Activated CD4-positive, alpha-beta T cell treated with anti-CD3 and anti-CD28 coated beads, Interleukin-2, amount 10 ng/mL, durations not matched to agents 24 days and 14 days (primary cell): ENCODE results near the gene JOSD2. TPM values are rescaled to one million over a fixed set of nuclear protein-coding genes. Genes with fewer than 3 reads are reported as not detected.
A peak's percentile ranks its signal among the peaks of the same experiment; 100 is the strongest.

Source experiments
- DNase-seq: peaks from one replicate; pipeline ENCODE4 v3.0.0; 2022
- H3K27ac Mint-ChIP-seq: one replicate; pipeline ENCODE4 v1.8.0; 2022; ENCODE audit warnings: mild to moderate bottlenecking, mixed read lengths
- H3K27me3 Mint-ChIP-seq: one replicate; pipeline ENCODE4 v1.8.0; 2022; ENCODE audit warnings: mixed read lengths
- H3K36me3 Mint-ChIP-seq: one replicate; pipeline ENCODE4 v1.8.0; 2022; ENCODE audit warnings: low read depth, mild to moderate bottlenecking, mixed read lengths
- H3K4me1 Mint-ChIP-seq: one replicate; pipeline ENCODE4 v1.8.0; 2021; ENCODE audit warnings: mixed read lengths
- H3K4me3 Mint-ChIP-seq: one replicate; pipeline ENCODE4 v1.8.0; 2022; ENCODE audit warnings: mild to moderate bottlenecking, moderate library complexity, mixed read lengths
- H3K9me3 Mint-ChIP-seq: one replicate; pipeline ENCODE4 v1.8.0; 2021; ENCODE audit warnings: mixed read lengths
- intact Hi-C: fragments of 100-400 bp; cut with micrococcal nuclease; formaldehyde crosslinking; loops from one replicate; pipeline ENCODE4 v1.15.1; 2023
- total RNA-seq: library from RNA; stranded (reverse); gene quantifications from 2 replicates; pipeline ENCODE4 v1.2.3, GENCODE V29; 2022

Gene JOSD2
- total RNA-seq, 1 donor from 2014 or later = 41.7 TPM

DNA sequence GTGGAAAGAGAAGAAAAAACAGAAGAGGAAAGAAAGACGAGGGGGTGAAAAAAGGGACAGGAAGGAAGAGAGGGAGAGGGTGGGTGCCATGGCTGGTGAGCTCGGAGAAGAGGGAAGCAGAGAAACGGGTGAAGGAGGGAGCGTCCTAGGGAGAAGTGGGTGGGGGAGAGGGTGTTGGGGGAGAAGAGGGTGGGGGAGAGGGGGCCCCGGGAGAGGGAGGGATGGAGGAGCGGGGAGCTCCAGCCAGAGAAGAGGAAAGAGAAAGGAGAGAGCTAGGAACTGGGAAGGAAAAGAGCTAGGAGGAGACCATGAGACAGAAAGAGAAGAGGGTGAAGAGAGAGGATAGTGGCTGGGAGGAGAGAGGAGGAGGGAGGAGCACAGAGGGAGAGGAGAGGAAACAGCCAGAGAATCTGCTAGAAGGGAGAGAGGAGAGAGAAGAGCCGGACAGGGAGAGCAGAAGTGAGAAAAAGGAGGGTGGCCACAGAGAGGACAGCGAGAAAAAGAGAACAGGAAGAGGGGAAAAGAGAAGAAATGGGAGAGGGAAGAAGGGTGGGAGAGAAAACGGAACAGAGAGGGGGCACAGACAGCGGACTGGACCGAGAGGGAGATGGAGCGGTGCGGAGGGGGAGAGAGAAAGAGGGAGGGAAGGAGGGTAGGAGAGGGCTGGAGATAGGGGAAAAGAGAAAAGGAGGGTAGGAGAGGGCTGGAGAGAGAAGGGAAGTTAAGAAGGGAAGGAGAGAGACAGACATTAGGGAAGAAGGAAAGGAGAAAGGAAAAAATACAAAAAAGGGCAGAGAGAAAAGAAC is 22.4 kb downstream of the JOSD2 start:
- Mint-ChIP-seq H3K4me1 (peaks cover 17% of the 10 kb centered on the region), H3K36me3 (peaks cover 25% of the 10 kb centered on the region), H3K9me3 (no peaks in the 10 kb centered on the region), H3K27me3 (peaks cover 10% of the 10 kb centered on the region), H3K27ac (peak overlapping the region; percentile 27), H3K4me3 (no peak overlapping the region)
- intact Hi-C loops = no loop called here
- no peak for DNase-seq

- peak; percentile 83 for DNase-seq
- peaks cover 35% of the 10 kb centered on the region for H3K36me3 Mint-ChIP-seq
- no peaks in the 10 kb centered on the region for H3K9me3 Mint-ChIP-seq
- peaks cover 14% of the 10 kb centered on the region for H3K4me1 Mint-ChIP-seq
- intact Hi-C loops = no loop called here
- H3K27me3 Mint-ChIP-seq = peaks cover 6% of the 10 kb centered on the region
- no peak overlapping the region for H3K27ac Mint-ChIP-seq
- H3K4me3 Mint-ChIP-seq = no peak overlapping the region
These were observed 24.0 kb downstream of the JOSD2 start for GRCh38 chr19:50486823-50487515.

GRCh38 chr19:50485284-50485955 is 25.6 kb downstream of the JOSD2 start:
- H3K9me3 Mint-ChIP-seq = no peaks in the 10 kb centered on the region
- H3K27ac Mint-ChIP-seq = no peak overlapping the region
- peaks cover 6% of the 10 kb centered on the region for H3K4me1 Mint-ChIP-seq
- no peaks in the 10 kb centered on the region for H3K27me3 Mint-ChIP-seq
- intact Hi-C loops = no loop called here
- no peak overlapping the region for H3K4me3 Mint-ChIP-seq
- DNase-seq = no peak
- H3K36me3 Mint-ChIP-seq = peaks cover 40% of the 10 kb centered on the region

DNA sequence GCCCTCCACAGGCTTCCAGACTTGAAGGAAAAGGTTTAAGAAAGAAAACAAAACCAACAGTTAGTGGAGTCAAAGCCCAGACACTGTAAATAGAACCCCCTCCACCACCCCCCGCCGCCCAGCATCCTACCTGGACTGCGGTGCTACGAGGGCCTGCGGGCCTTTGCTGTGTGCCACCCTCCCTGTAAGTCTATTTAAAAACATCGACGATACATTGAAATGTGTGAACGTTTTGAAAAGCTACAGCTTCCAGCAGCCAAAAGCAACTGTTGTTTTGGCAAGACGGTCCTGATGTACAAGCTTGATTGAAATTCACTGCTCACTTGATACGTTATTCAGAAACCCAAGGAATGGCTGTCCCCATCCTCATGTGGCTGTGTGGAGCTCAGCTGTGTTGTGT is 28.1 kb downstream of the JOSD2 start:
- Mint-ChIP-seq H3K9me3 (no peaks in the 10 kb centered on the region), H3K27ac (no peak overlapping the region), H3K4me1 (peaks cover 8% of the 10 kb centered on the region), H3K36me3 (peaks cover 52% of the 10 kb centered on the region), H3K4me3 (no peak overlapping the region), H3K27me3 (no peaks in the 10 kb centered on the region)
- no peak for DNase-seq
- intact Hi-C loops = no loop called here

- H3K4me3 Mint-ChIP-seq = no peak overlapping the region
These were observed 28.6 kb downstream of the JOSD2 start for GRCh38 chr19:50482271-50482855.

GRCh38 chr19:50481351-50482149 is 29.4 kb downstream of the JOSD2 start:
- H3K36me3 Mint-ChIP-seq = peaks cover 58% of the 10 kb centered on the region
- no peak overlapping the region for H3K27ac Mint-ChIP-seq
- no peak for DNase-seq
- H3K4me3 Mint-ChIP-seq = no peak overlapping the region
- peaks cover 17% of the 10 kb centered on the region for H3K4me1 Mint-ChIP-seq
- H3K9me3 Mint-ChIP-seq = no peaks in the 10 kb centered on the region
- H3K27me3 Mint-ChIP-seq = no peaks in the 10 kb centered on the region
- intact Hi-C loops = no loop called here

More at GRCh38 chr19:50482271-50482855, 28.6 kb downstream of the JOSD2 start:
- Mint-ChIP-seq H3K27ac (no peak overlapping the region), H3K9me3 (no peaks in the 10 kb centered on the region), H3K4me1 (peaks cover 12% of the 10 kb centered on the region), H3K27me3 (no peaks in the 10 kb centered on the region), H3K36me3 (peaks cover 57% of the 10 kb centered on the region)
- intact Hi-C loops = no loop called here
- DNase-seq = no peak

- Mint-ChIP-seq H3K27me3 (no peaks in the 10 kb centered on the region), H3K36me3 (peaks cover 53% of the 10 kb centered on the region), H3K27ac (no peak overlapping the region), H3K4me3 (no peak overlapping the region), H3K9me3 (no peaks in the 10 kb centered on the region), H3K4me1 (peaks cover 20% of the 10 kb centered on the region)
- intact Hi-C loops = no loop called here
- no peak for DNase-seq
These were observed 30.5 kb downstream of the JOSD2 start for GRCh38 chr19:50480281-50481111.

GRCh38 chr19:50479761-50480251 is 31.2 kb downstream of the JOSD2 start:
- intact Hi-C loops = no loop called here
- Mint-ChIP-seq H3K4me1 (peaks cover 22% of the 10 kb centered on the region), H3K4me3 (no peak overlapping the region), H3K9me3 (no peaks in the 10 kb centered on the region), H3K36me3 (peaks cover 46% of the 10 kb centered on the region), H3K27me3 (no peaks in the 10 kb centered on the region), H3K27ac (no peak overlapping the region)
- DNase-seq = no peak

GRCh38 chr19:50478901-50479715 is 31.9 kb downstream of the JOSD2 start:
- Mint-ChIP-seq H3K36me3 (peaks cover 43% of the 10 kb centered on the region), H3K27ac (no peak overlapping the region), H3K4me1 (peaks cover 22% of the 10 kb centered on the region), H3K27me3 (no peaks in the 10 kb centered on the region), H3K4me3 (peak overlapping the region; percentile 26), H3K9me3 (no peaks in the 10 kb centered on the region)
- intact Hi-C loops = no loop called here
- peak; percentile 68 for DNase-seq

DNA sequence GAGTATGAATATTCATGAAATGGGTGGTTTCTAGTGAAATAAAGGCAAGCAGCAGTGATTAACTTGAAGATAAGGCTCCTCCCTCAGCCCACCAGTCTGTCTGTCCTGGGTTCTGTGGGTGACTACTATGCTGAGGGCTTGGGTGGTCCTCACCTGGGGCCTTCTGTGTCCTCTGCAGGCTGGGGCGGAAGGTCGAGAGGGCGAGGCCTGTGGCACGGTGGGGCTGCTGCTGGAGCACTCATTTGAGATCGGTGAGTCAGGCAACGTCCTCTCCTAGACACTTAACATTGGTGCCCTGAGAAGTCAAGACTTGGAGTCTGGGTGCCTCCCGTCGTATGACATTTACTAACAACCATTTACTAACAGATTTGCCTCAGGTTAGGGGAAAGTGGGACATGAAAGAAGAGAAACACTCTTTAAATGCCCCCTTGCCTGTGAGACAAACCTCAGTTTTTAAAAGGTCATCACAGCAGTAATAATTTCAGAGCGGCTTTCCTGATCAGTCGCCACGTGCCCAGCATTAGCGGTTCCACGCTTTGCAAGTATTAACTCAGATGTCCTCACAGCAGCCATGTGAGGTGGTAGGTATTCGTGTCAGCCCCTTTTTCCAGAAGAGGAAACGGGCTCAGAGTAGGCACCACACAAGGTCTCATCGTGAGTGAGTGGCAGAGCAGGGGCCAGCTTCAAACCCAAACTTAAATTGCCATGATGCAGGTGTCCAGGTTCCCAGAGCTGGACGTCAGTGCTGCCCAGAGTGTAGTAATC is 33.1 kb downstream of the JOSD2 start:
- no peaks in the 10 kb centered on the region for H3K27me3 Mint-ChIP-seq
- H3K27ac Mint-ChIP-seq = peak overlapping the region; percentile 49
- no peaks in the 10 kb centered on the region for H3K9me3 Mint-ChIP-seq
- peaks cover 37% of the 10 kb centered on the region for H3K36me3 Mint-ChIP-seq
- H3K4me1 Mint-ChIP-seq = peaks cover 21% of the 10 kb centered on the region
- intact Hi-C loops = no loop called here
- no peak for DNase-seq
- peak overlapping the region; percentile 100 for H3K4me3 Mint-ChIP-seq

GRCh38 chr19:50476907-50477238 is 34.1 kb downstream of the JOSD2 start:
- DNase-seq = peak; percentile 57
- Mint-ChIP-seq H3K27ac (peak overlapping the region; percentile 93), H3K27me3 (no peaks in the 10 kb centered on the region), H3K4me3 (peak overlapping the region; percentile 100), H3K4me1 (peaks cover 21% of the 10 kb centered on the region), H3K9me3 (no peaks in the 10 kb centered on the region), H3K36me3 (peaks cover 32% of the 10 kb centered on the region)
- intact Hi-C loops = loop anchor here (1.0 kb wide), 3 partner anchors 34 to 120 kb away; partner anchors contain the start of genes JOSD2 and NR1H2
